ENCODE results near the gene KRTAP12-1. TPM values are rescaled to one million over a fixed set of nuclear protein-coding genes. Genes with fewer than 3 reads are reported as not detected.

Gene KRTAP12-1
- polyA plus RNA-seq, 1 experiment: not detected

DNA sequence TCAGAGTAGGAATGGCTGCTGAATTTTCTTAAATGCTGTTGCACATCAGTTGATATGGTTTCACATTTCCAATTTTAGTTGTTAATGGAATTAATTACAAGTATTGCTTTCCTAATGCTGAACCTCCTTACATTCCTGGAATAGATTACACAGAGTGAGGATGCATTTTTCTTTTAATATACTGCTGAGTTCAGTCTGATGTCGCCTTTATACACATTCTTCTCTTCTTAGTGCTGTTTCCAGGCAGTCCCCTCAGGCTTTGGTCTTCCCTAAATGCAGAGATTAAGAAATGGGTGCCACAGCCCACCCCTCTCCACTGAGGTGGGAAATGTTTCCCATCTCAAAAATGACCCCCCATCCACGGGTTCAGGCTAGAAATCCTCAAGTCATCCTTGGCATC, 36.1 kb upstream of the KRTAP12-1 start:
- CTCF ChIA-PET: no interaction called here
- TF ChIP-seq, protein P1, sequence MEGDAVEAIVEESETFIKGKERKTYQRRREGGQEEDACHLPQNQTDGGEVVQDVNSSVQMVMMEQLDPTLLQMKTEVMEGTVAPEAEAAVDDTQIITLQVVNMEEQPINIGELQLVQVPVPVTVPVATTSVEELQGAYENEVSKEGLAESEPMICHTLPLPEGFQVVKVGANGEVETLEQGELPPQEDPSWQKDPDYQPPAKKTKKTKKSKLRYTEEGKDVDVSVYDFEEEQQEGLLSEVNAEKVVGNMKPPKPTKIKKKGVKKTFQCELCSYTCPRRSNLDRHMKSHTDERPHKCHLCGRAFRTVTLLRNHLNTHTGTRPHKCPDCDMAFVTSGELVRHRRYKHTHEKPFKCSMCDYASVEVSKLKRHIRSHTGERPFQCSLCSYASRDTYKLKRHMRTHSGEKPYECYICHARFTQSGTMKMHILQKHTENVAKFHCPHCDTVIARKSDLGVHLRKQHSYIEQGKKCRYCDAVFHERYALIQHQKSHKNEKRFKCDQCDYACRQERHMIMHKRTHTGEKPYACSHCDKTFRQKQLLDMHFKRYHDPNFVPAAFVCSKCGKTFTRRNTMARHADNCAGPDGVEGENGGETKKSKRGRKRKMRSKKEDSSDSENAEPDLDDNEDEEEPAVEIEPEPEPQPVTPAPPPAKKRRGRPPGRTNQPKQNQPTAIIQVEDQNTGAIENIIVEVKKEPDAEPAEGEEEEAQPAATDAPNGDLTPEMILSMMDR (IDR thresholded peaks at IDR 0.05; ENCODE audit: low read depth, low read length): no peak
- no peak overlapping the region for H3K27ac ChIP-seq (ENCODE audit: low read depth, low read length)
- peaks cover 44% of the 10 kb centered on the region for H3K27me3 ChIP-seq (ENCODE audit: control insufficient read depth, insufficient read depth, low read length)
- H3K4me3 ChIP-seq (ENCODE audit: low read depth, low read length): no peak overlapping the region
- POLR2A ChIA-PET: no interaction called here
- no peak for DNase-seq (ENCODE audit: low read depth, low spot score)
- H3K9me3 ChIP-seq (ENCODE audit: control insufficient read depth, insufficient read depth, low read length): no peaks in the 10 kb centered on the region

DNA sequence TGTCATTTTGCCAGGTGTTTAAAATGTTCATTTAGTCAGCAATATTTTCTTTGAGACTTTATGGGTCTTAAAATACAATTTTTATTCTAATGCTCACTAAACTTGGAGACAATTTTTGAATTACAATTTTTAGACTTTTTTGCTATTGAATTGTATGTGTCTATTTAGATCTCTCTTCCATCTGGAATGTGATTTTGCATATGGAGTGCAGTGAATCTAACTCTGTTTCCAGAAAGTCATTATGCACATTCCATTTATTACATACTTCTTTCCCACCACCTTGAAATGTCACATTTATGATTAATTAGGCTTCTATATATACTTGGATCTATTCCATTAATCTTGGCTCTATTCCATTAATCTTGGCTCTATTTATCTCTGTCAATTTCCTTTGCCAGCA, 35.0 kb upstream of the KRTAP12-1 start:
- CTCF ChIA-PET: no interaction called here
- DNase-seq (ENCODE audit: low read depth, low spot score): no peak
- H3K27ac ChIP-seq (ENCODE audit: low read depth, low read length): no peak overlapping the region
- peaks cover 48% of the 10 kb centered on the region for H3K27me3 ChIP-seq (ENCODE audit: control insufficient read depth, insufficient read depth, low read length)
- no peaks in the 10 kb centered on the region for H3K9me3 ChIP-seq (ENCODE audit: control insufficient read depth, insufficient read depth, low read length)
- TF ChIP-seq, protein P1 (IDR thresholded peaks at IDR 0.05; ENCODE audit: low read depth, low read length): no peak
- POLR2A ChIA-PET: no interaction called here
- H3K4me3 ChIP-seq (ENCODE audit: low read depth, low read length): no peak overlapping the region

DNA sequence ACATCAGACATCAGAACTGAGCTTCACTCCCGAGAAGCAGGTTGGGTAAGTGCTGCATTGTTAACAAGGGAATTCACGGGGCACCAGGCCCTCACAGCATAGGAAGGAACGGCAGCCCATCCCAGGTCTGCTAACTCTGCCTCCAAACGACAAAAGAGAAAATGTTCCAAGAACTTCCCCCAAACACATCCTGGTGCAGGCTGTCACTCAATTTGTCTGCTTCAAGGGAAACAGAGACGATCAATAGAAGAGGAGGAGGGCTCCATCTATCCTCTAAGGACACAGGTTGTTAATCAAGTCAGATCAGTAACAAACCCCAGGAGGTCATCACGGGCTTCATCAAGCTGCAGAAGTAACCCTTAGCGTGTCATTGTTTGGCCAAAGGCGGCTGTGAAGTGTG, 32.9 kb upstream of the KRTAP12-1 start:
- TF ChIP-seq, protein P1 (IDR thresholded peaks at IDR 0.05; ENCODE audit: low read depth, low read length): no peak
- DNase-seq (ENCODE audit: low read depth, low spot score): no peak
- Histone ChIP-seq H3K27me3 (ENCODE audit: control insufficient read depth, insufficient read depth, low read length) (peaks cover 59% of the 10 kb centered on the region), H3K9me3 (ENCODE audit: control insufficient read depth, insufficient read depth, low read length) (no peaks in the 10 kb centered on the region; the same call in 1 of the 2 replicates), H3K27ac (ENCODE audit: low read depth, low read length) (no peak overlapping the region), H3K4me3 (ENCODE audit: low read depth, low read length) (no peak overlapping the region)
- ChIA-PET CTCF (no interaction called here), POLR2A (no interaction called here)

DNA sequence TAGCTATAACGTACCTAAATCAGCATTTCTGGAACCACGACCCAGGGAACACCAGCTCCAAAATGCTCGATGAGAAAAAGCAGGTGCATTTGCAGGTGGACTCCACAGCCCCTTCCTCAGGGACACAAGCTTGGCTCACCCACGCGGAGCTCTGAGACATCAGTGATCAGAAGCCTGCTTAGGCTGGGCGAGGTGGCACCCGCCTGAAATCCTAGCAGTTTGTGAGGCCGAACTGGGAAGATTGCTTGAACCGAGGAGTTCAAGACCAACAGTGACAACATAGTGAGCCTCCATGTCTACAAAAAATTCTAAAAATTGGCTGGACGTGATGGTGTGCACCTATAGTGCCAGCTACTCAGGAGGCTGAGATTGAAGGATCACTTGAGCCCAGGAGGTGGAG, 31.9 kb upstream of the KRTAP12-1 start:
- DNase-seq (ENCODE audit: low read depth, low spot score): no peak
- H3K27ac ChIP-seq (ENCODE audit: low read depth, low read length): no peak overlapping the region
- TF ChIP-seq, protein P1 (IDR thresholded peaks at IDR 0.05; ENCODE audit: low read depth, low read length): no peak
- no peaks in the 10 kb centered on the region; the same call in 1 of the 2 replicates for H3K9me3 ChIP-seq (ENCODE audit: control insufficient read depth, insufficient read depth, low read length)
- H3K27me3 ChIP-seq (ENCODE audit: control insufficient read depth, insufficient read depth, low read length): peaks cover 64% of the 10 kb centered on the region
- ChIA-PET CTCF (no interaction called here), POLR2A (no interaction called here)
- H3K4me3 ChIP-seq (ENCODE audit: low read depth, low read length): no peak overlapping the region

DNA sequence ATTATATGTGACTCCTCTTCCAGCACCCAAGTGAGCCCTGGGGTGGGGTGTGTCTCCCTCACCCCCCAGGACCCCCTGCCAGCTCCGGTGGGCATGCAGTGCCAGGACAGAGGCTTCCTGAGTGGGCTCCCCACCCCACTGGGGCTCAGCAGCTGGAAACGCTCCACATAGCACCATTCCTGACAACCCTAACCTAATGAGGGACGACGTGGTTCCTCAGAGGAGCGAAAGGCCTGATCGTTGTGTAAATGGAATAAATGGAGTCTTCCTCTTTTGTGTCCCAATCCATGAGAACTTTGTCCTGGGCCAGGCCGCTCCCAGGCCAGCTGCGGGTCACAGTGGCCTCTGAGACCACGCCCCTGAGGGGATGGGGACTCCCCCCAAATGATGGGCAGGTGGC, 31.2 kb upstream of the KRTAP12-1 start:
- no peak for DNase-seq (ENCODE audit: low read depth, low spot score)
- Histone ChIP-seq H3K9me3 (ENCODE audit: control insufficient read depth, insufficient read depth, low read length) (no peaks in the 10 kb centered on the region; the same call in 1 of the 2 replicates), H3K4me3 (ENCODE audit: low read depth, low read length) (no peak overlapping the region), H3K27ac (ENCODE audit: low read depth, low read length) (no peak overlapping the region), H3K27me3 (ENCODE audit: control insufficient read depth, insufficient read depth, low read length) (peaks cover 65% of the 10 kb centered on the region)
- ChIA-PET CTCF (no interaction called here), POLR2A (no interaction called here)
- TF ChIP-seq, protein P1 (IDR thresholded peaks at IDR 0.05; ENCODE audit: low read depth, low read length): no peak
